ENCODE results near the gene COX19. TPM values are rescaled to one million over a fixed set of nuclear protein-coding genes. Genes with fewer than 3 reads are reported as not detected.

The COX19 gene
- total RNA-seq, 1 experiment from 2014 or later: 14.0 TPM

- ATAC-seq (no peak), DNase-seq (ENCODE audit: low read depth, low spot score) (no peak)
- Histone ChIP-seq H3K4me1 (ENCODE audit: control insufficient read depth in 1 of 2, insufficient read depth in 2 of 2, low read length in 2 of 2) (peaks cover 0 to 5% of the 10 kb centered on the region in 2 experiments; a peak in 2 of 4 replicates), H3K27me3 (ENCODE audit: insufficient read depth, low read length) (no peaks in the 10 kb centered on the region), H3K9me2 (ENCODE audit: insufficient read depth) (no peaks in the 10 kb centered on the region), H3K36me3 (ENCODE audit: control insufficient read depth in 1 of 2, insufficient read depth in 2 of 2, low read length in 2 of 2) (peaks cover 28 to 32% of the 10 kb centered on the region in 2 experiments; a peak in 3 of 4 replicates), H4K20me1 (ENCODE audit: insufficient read depth) (peaks cover 10% of the 10 kb centered on the region; the same call in 1 of the 2 replicates), H3K79me2 (ENCODE audit: insufficient read depth, low read length) (peaks cover 58% of the 10 kb centered on the region), H3K4me3 (replicated peaks in 1 of 2; ENCODE audit: low read depth in 1 of 2, low read length in 2 of 2) (no peak overlapping the region), H2AFZ (ENCODE audit: low read depth, low read length, poor library complexity, severe bottlenecking) (no peak overlapping the region), H3K9me3 (ENCODE audit: control insufficient read depth in 1 of 2, insufficient read depth in 1 of 2, low read depth in 1 of 2, low read length in 2 of 2) (no peaks in the 10 kb centered on the region), H3K4me2 (ENCODE audit: low read length) (no peak overlapping the region), H3K27ac (ENCODE audit: low read depth, low read length) (no peak overlapping the region), H3K9ac (ENCODE audit: low read length) (no peak overlapping the region)
- TF ChIP-seq ATF3 (IDR thresholded peaks at IDR 0.05) (no peak), ZFX (IDR thresholded peaks at IDR 0.05) (no peak), CEBPB (IDR thresholded peaks at IDR 0.05; ENCODE audit: low read depth) (no peak), SP1 (IDR thresholded peaks at IDR 0.05; ENCODE audit: low read depth) (no peak), ZNF274 (IDR thresholded peaks at IDR 0.05; ENCODE audit: low read depth, low read length) (no peak), FOSL1 (IDR thresholded peaks at IDR 0.05; ENCODE audit: low read depth) (no peak), REST (IDR thresholded peaks at IDR 0.05; ENCODE audit: low read depth) (no peak), SIN3A (IDR thresholded peaks at IDR 0.05; ENCODE audit: low read depth) (no peak), ZBTB33 (IDR thresholded peaks at IDR 0.05; ENCODE audit: extremely low read depth, insufficient replicate concordance, low read length) (no peak), MAX (IDR thresholded peaks at IDR 0.05) (no peak), EGR1 (IDR thresholded peaks at IDR 0.05; ENCODE audit: low read depth) (no peak), CBX3 (IDR thresholded peaks at IDR 0.05; ENCODE audit: low read depth) (no peak), JUND (IDR thresholded peaks at IDR 0.05) (no peak), ELF1 (IDR thresholded peaks at IDR 0.05; ENCODE audit: borderline replicate concordance, low read depth) (no peak), TCF7L2 (IDR thresholded peaks at IDR 0.05; ENCODE audit: borderline replicate concordance, extremely low read depth, insufficient read depth, insufficient read length) (no peak), POLR2A (IDR thresholded peaks at IDR 0.05; ENCODE audit: borderline replicate concordance, extremely low read depth, insufficient read depth, insufficient read length) (no peak), EZH2 (IDR thresholded peaks at IDR 0.05) (no peak), CTCF (IDR thresholded peaks at IDR 0.05 in 2 of 3, conservative IDR thresholded peaks at IDR 0.05 in 1 of 3; ENCODE audit: borderline replicate concordance in 1 of 3, insufficient read depth in 1 of 3, low read depth in 2 of 3, low read length in 2 of 3) (no peak), SRF (IDR thresholded peaks at IDR 0.05; ENCODE audit: low read depth) (no peak), YY1 (IDR thresholded peaks at IDR 0.05; ENCODE audit: extremely low read depth, insufficient replicate concordance, low read depth, low read length) (no peak)
- intact Hi-C loops (cut with micrococcal nuclease): no loop called here
- RAD21 ChIA-PET (ENCODE audit: low non-redundant PET in 1 of 2, low total read pairs in 2 of 2, uncharacterized antibody in 2 of 2, unreplicated experiment in 2 of 2): no interaction called here
- CTCF ChIA-PET: no interaction called here
- POLR2A ChIA-PET: interaction anchor here (0.6 kb wide), 1 partner anchor 21 kb away, joined by 3 read pairs; no protein-coding TSS in a partner anchor
- BruUV-seq (replicated peaks): no TSS peak
These were observed 2.6 kb downstream of the COX19 start for GRCh38 chr7:972676-973309.

All from HCT116 (cell line).